HepG2 (cell line): ENCODE results near the gene STX2. TPM values are rescaled to one million over a fixed set of nuclear protein-coding genes. Genes with fewer than 3 reads are reported as not detected.

ENCODE experiments used
- ELF3 ChIP-seq: IDR thresholded peaks from 2 replicates; pipeline ENCODE4 v1.6.1; 2016; ENCODE audit warnings: missing genetic modification reagents, missing compliant biosample characterization
- HMGXB3 ChIP-seq: sonication (generic); formaldehyde crosslinking; IDR thresholded peaks from 2 replicates; pipeline ENCODE4 v1.4.0; 2020; ENCODE audit warnings: missing genetic modification reagents, borderline replicate concordance
- NR2F6 ChIP-seq, 2 experiments: IDR thresholded peaks; 2 replicates each; pipeline ENCODE4 v1.6.1; 2016; ENCODE audit warnings: antibody characterized with exemption in 1 of 2, mild to moderate bottlenecking in 1 of 2
- SOX6 ChIP-seq, 2 experiments: fragments of 450-650 bp in 1 of 2; sonication (generic) in 1 of 2; formaldehyde crosslinking in 1 of 2; IDR thresholded peaks; 2 replicates each; pipeline versions ENCODE4 v1.4.0 to v1.6.1; 2017 to 2020; ENCODE audit warnings: antibody characterized with exemption in 1 of 2, mild to moderate bottlenecking in 1 of 2, missing genetic modification reagents in 1 of 2
- ZGPAT ChIP-seq: IDR thresholded peaks from 2 replicates; pipeline ENCODE4 v1.6.1; 2016; ENCODE audit warnings: mild to moderate bottlenecking
- ZNF280B ChIP-seq: sonication (generic); formaldehyde crosslinking; IDR thresholded peaks from 2 replicates; pipeline ENCODE4 v1.5.0; 2020; ENCODE audit warnings: missing genetic modification reagents, mild to moderate bottlenecking, borderline replicate concordance
- ZNF296 ChIP-seq: sonication (generic); formaldehyde crosslinking; conservative IDR thresholded peaks from 2 replicates; pipeline ENCODE4 v1.5.0; 2020; ENCODE audit warnings: mild to moderate bottlenecking, missing genetic modification reagents
- ZSCAN20 ChIP-seq: sonication (generic); formaldehyde crosslinking; IDR thresholded peaks from 2 replicates; pipeline ENCODE4 v1.4.0; 2020; ENCODE audit warnings: missing genetic modification reagents, mild to moderate bottlenecking, borderline replicate concordance
- ZZZ3 ChIP-seq: sonication (generic); formaldehyde crosslinking; IDR thresholded peaks from 2 replicates; pipeline ENCODE4 v1.4.0; 2020; ENCODE audit warnings: missing genetic modification reagents, mild to moderate bottlenecking, borderline replicate concordance
- polyA plus RNA-seq, 8 experiments: library from polyadenylated mRNA; depleted of rRNA in 3 of 8; stranded (reverse) in 7 of 8; unstranded in 1 of 8; fragments of >200 nt; fragmentation: Illumina TruSeq in 4 of 8; extraction: Trizol in 4 of 8; gene quantifications; 2 replicates each; pipeline versions ENCODE4 v1.2.1 to v1.2.3, GENCODE V29; 2011 to 2016; ENCODE audit warnings: low read depth in 4 of 8, missing spikeins in 1 of 8, mixed read lengths in 1 of 8; ENCODE audit not compliant: insufficient read depth in 1 of 8
- total RNA-seq, 5 experiments: library from RNA; depleted of rRNA; stranded (reverse); fragments of >200 nt; fragmentation: Illumina TruSeq; extraction: Trizol; gene quantifications; 2 replicates each; pipeline ENCODE4 v1.2.3, GENCODE V29; 2016; ENCODE audit warnings: low read depth in 1 of 5
- TF ChIP-seq, protein P1 (sequence below): IDR thresholded peaks from 2 replicates; pipeline ENCODE4 v1.4.0; 2020; ENCODE audit warnings: mild to moderate bottlenecking, missing genetic modification reagents
- TF ChIP-seq, protein P2 (sequence below), 2 experiments: sonication (generic) in 1 of 2; formaldehyde crosslinking in 1 of 2; IDR thresholded peaks; 2 replicates each; pipeline versions ENCODE4 v1.4.0 to v1.6.1; 2018 to 2020; ENCODE audit warnings: missing genetic modification reagents in 2 of 2, borderline replicate concordance in 1 of 2, low read depth in 1 of 2, mild to moderate bottlenecking in 1 of 2, missing biosample characterization in 1 of 2
- TF ChIP-seq, protein P3 (sequence below): IDR thresholded peaks from 2 replicates; pipeline ENCODE4 v1.6.1; 2012; ENCODE audit warnings: inconsistent platforms

The STX2 gene
- total and polyA plus RNA-seq, 2 of the 13 experiments (the other 11 are each of a cell fraction or from before 2014, with no cell fraction given) = 13.4 to 25.1 TPM

GRCh38 chr12:130849561-130850417 is 10.7 kb upstream of the STX2 start (continued):
- TF ChIP-seq ZNF280B (CRISPR knock-in tag) (no peak), NR2F6 (IDR thresholded peaks at IDR 0.05) (peak; percentile 17; the same call in 1 of the 2 replicates), NR2F6 (CRISPR knock-in tag; IDR thresholded peaks at IDR 0.05) (no peak), HMGXB3 (CRISPR knock-in tag) (no peak), ELF3 (CRISPR knock-in tag) (peak; percentile 67), ZSCAN20 (CRISPR knock-in tag) (no peak), ZZZ3 (CRISPR knock-in tag) (no peak), ZGPAT (CRISPR knock-in tag) (0 out of 2 replicates have a peak, but pooled peaks have one; percentile 23), SOX6 (IDR thresholded peaks at IDR 0.05) (no peak), SOX6 (CRISPR knock-in tag; IDR thresholded peaks at IDR 0.05) (peak; percentile 60), ZNF296 (no peak)
- TF ChIP-seq, protein P1, sequence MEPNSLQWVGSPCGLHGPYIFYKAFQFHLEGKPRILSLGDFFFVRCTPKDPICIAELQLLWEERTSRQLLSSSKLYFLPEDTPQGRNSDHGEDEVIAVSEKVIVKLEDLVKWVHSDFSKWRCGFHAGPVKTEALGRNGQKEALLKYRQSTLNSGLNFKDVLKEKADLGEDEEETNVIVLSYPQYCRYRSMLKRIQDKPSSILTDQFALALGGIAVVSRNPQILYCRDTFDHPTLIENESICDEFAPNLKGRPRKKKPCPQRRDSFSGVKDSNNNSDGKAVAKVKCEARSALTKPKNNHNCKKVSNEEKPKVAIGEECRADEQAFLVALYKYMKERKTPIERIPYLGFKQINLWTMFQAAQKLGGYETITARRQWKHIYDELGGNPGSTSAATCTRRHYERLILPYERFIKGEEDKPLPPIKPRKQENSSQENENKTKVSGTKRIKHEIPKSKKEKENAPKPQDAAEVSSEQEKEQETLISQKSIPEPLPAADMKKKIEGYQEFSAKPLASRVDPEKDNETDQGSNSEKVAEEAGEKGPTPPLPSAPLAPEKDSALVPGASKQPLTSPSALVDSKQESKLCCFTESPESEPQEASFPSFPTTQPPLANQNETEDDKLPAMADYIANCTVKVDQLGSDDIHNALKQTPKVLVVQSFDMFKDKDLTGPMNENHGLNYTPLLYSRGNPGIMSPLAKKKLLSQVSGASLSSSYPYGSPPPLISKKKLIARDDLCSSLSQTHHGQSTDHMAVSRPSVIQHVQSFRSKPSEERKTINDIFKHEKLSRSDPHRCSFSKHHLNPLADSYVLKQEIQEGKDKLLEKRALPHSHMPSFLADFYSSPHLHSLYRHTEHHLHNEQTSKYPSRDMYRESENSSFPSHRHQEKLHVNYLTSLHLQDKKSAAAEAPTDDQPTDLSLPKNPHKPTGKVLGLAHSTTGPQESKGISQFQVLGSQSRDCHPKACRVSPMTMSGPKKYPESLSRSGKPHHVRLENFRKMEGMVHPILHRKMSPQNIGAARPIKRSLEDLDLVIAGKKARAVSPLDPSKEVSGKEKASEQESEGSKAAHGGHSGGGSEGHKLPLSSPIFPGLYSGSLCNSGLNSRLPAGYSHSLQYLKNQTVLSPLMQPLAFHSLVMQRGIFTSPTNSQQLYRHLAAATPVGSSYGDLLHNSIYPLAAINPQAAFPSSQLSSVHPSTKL (CRISPR knock-in tag) = peak; percentile 28
- TF ChIP-seq, protein P2, sequence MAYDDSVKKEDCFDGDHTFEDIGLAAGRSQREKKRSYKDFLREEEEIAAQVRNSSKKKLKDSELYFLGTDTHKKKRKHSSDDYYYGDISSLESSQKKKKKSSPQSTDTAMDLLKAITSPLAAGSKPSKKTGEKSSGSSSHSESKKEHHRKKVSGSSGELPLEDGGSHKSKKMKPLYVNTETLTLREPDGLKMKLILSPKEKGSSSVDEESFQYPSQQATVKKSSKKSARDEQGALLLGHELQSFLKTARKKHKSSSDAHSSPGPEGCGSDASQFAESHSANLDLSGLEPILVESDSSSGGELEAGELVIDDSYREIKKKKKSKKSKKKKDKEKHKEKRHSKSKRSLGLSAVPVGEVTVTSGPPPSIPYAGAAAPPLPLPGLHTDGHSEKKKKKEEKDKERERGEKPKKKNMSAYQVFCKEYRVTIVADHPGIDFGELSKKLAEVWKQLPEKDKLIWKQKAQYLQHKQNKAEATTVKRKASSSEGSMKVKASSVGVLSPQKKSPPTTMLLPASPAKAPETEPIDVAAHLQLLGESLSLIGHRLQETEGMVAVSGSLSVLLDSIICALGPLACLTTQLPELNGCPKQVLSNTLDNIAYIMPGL (CRISPR knock-in tag; IDR thresholded peaks at IDR 0.05; ENCODE audit: borderline replicate concordance in 1 of 2, low read depth in 1 of 2) = peak in 1 of 2 experiments; percentile 43; a peak in 1 of 4 replicates
- TF ChIP-seq, protein P3, sequence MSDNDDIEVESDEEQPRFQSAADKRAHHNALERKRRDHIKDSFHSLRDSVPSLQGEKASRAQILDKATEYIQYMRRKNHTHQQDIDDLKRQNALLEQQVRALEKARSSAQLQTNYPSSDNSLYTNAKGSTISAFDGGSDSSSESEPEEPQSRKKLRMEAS = 0 out of 2 replicates have a peak, but pooled peaks have one; percentile 9
